Peyer's patch (tissue), 4 donors: ENCODE data around the gene FCRL5. TPM values are rescaled to one million over a fixed set of nuclear protein-coding genes. Genes with fewer than 3 reads are reported as not detected.

Experiments used
- DNase-seq, 3 donors: peaks; one replicate each; pipeline ENCODE4 v3.0.0-alpha.2; 2017 to 2019
- H3K27ac ChIP-seq, 4 donors: fragments of 200-600 bp; sonication (generic); one replicate each; pipeline ENCODE4 v1.5.1; 2016 to 2019
- H3K27me3 ChIP-seq, 2 donors: fragments of 200-600 bp; sonication (generic); one replicate each; pipeline ENCODE4 v1.5.1; 2019
- H3K36me3 ChIP-seq, 3 donors: fragments of 200-600 bp; sonication (generic); one replicate each; pipeline ENCODE4 v1.5.1; 2016 to 2019
- H3K4me1 ChIP-seq, 4 donors: fragments of 200-600 bp; sonication (generic); one replicate each; pipeline ENCODE4 v1.5.1; 2016 to 2019
- H3K4me3 ChIP-seq, 4 donors: fragments of 200-600 bp; sonication (generic); 1 replicate in 3 of 4; 2 replicates in 1 of 4; pipeline ENCODE4 v1.5.1; 2016 to 2019; ENCODE audit warnings: mild to moderate bottlenecking in 1 of 4
- H3K9me3 ChIP-seq, 4 donors: fragments of 200-600 bp; sonication (generic); one replicate each; pipeline ENCODE4 v1.5.1; 2016 to 2019; ENCODE audit warnings: mild to moderate bottlenecking in 1 of 4
- POLR2A ChIP-seq, 2 donors: fragments of 450-650 bp; IDR thresholded peaks; one replicate each; pipeline ENCODE4 v1.5.1; 2017; ENCODE audit warnings: antibody characterized with exemption in 2 of 2, mild to moderate bottlenecking in 2 of 2, moderate library complexity in 2 of 2
- total RNA-seq, 4 donors: library from RNA; depleted of rRNA; stranded (reverse); fragments of >200 nt; gene quantifications; one replicate each; pipeline ENCODE4 v1.1.0, GENCODE V29; 2016
- TF ChIP-seq, protein P1 (sequence below), 6 experiments: fragments of 450-650 bp in 4 of 6; fragments of 200-600 bp in 2 of 6; sonication (generic) in 1 of 6; IDR thresholded peaks; one replicate each; pipeline ENCODE4 v1.5.1; 2017 to 2019; ENCODE audit warnings: antibody characterized with exemption in 6 of 6, mild to moderate bottlenecking in 3 of 6, moderate library complexity in 1 of 6

Gene FCRL5
- total RNA-seq, 4 donors from 2014 or later, result 0.53 to 19.0 (median 3.8) TPM

DNA sequence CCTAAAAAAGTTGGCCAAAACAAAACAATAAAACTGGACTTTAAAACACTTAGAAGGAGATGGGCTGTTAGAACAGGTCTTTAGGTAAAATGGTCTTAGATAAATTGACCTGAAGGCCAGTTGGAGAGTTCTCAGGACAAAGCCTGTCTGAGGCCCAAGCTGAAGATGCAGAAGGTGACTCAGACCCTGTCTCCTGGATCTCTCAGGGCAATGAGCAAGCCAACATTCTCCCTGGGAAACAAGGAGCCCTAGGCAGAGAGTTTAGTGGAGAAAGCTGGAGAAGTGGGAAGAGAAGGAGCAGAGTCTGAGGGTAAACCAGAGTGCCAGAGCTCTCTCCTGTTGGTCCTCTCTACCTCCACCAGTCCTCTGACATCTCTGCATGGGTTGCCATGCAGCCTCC is 70.1 kb downstream of the FCRL5 start:
- Histone ChIP-seq H3K27me3 (no peaks in the 10 kb centered on the region), H3K9me3 (peaks cover 0 to 7% (median 0%) of the 10 kb centered on the region in 4 donors), H3K4me1 (no peaks in the 10 kb centered on the region), H3K4me3 (no peak overlapping the region), H3K36me3 (no peaks in the 10 kb centered on the region), H3K27ac (no peak overlapping the region)
- no peak for TF ChIP-seq POLR2A (IDR thresholded peaks at IDR 0.05)
- TF ChIP-seq, protein P1, sequence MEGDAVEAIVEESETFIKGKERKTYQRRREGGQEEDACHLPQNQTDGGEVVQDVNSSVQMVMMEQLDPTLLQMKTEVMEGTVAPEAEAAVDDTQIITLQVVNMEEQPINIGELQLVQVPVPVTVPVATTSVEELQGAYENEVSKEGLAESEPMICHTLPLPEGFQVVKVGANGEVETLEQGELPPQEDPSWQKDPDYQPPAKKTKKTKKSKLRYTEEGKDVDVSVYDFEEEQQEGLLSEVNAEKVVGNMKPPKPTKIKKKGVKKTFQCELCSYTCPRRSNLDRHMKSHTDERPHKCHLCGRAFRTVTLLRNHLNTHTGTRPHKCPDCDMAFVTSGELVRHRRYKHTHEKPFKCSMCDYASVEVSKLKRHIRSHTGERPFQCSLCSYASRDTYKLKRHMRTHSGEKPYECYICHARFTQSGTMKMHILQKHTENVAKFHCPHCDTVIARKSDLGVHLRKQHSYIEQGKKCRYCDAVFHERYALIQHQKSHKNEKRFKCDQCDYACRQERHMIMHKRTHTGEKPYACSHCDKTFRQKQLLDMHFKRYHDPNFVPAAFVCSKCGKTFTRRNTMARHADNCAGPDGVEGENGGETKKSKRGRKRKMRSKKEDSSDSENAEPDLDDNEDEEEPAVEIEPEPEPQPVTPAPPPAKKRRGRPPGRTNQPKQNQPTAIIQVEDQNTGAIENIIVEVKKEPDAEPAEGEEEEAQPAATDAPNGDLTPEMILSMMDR (IDR thresholded peaks at IDR 0.05), result no peak
- no peak for DNase-seq

DNA sequence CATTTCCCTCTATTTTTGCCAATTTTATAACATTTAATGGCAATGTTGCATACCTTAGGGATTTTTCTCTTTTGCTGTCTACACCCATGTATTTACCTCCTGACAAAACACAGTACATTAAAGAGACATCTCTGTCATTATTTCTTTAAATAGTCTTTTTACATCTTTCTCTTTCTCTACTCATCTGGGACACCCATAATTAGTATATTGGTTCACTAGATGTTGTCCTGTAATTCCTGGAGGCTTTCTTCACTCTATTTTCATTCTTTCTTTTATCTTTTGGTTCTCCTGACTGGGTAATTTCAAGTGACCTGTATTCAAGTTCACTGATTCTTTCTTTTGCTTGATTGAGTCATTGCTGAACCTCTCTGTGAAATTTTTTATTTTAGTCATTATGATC is 74.3 kb downstream of the FCRL5 start:
- no peaks in the 10 kb centered on the region for H3K27me3 ChIP-seq
- TF ChIP-seq POLR2A (IDR thresholded peaks at IDR 0.05), result no peak
- TF ChIP-seq, protein P1 (IDR thresholded peaks at IDR 0.05), result no peak
- no peak overlapping the region for H3K4me3 ChIP-seq

DNA sequence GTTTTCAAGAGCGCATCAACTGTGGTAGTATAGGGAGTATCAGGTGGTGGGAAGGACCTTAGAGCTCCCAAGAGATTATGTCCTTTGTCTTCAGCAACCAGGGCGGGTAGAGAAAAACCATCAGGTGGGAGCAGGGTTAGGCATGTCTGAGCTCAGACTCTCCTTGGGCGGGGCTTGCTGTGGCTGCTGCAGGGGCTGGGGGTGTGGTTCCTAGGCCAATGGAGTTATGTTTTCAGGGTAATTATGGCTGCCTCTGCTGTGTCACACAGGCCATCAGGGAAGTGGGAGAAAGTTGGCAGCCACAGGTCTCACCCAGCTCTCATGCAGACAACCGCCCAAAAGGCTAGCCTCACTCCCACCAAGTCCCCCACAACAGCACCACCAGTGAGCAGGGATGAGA is 74.9 kb downstream of the FCRL5 start:
- no peaks in the 10 kb centered on the region for H3K36me3 ChIP-seq

More for the DNA sequence above, 74.3 kb downstream of the FCRL5 start:
- H3K36me3 ChIP-seq, result no peaks in the 10 kb centered on the region
- no peaks in the 10 kb centered on the region for H3K4me1 ChIP-seq
- DNase-seq, result no peak
- peaks cover 0 to 10% (median 0%) of the 10 kb centered on the region in 4 donors for H3K9me3 ChIP-seq
- H3K27ac ChIP-seq, result no peak overlapping the region

DNA sequence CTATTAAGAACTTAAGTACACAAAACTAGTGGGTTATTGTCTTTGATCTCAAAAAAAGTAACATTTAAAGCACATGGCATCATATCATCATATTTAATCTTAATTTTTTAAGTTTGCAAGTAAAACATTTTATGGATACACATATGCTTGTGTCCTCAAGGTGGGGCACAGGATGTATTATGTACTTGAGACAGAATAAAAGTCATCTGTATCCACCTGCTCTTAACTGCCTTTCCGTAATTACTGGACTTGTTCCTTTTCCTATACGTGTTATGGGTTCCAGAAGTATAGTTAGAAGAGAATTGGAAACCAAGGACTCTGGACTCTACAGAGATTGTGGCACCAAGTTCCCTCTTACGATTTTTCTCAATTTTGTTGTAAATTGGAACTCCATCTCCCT is 79.4 kb downstream of the FCRL5 start:
- peaks cover 0 to 10% (median 0%) of the 10 kb centered on the region in 4 donors for H3K9me3 ChIP-seq
- DNase-seq, result no peak
- H3K4me1 ChIP-seq, result no peaks in the 10 kb centered on the region
- no peaks in the 10 kb centered on the region for H3K36me3 ChIP-seq
- no peak overlapping the region for H3K4me3 ChIP-seq
- H3K27ac ChIP-seq, result no peak overlapping the region
- no peaks in the 10 kb centered on the region for H3K27me3 ChIP-seq
- TF ChIP-seq POLR2A (IDR thresholded peaks at IDR 0.05), result no peak
- TF ChIP-seq, protein P1 (IDR thresholded peaks at IDR 0.05), result no peak

More for the DNA sequence above, 74.9 kb downstream of the FCRL5 start:
- no peaks in the 10 kb centered on the region for H3K4me1 ChIP-seq
- H3K27ac ChIP-seq, result no peak overlapping the region
- DNase-seq, result no peak
- H3K9me3 ChIP-seq, result peaks cover 0 to 10% (median 0%) of the 10 kb centered on the region in 4 donors
- H3K27me3 ChIP-seq, result no peaks in the 10 kb centered on the region
- H3K4me3 ChIP-seq, result no peak overlapping the region
- TF ChIP-seq, protein P1 (IDR thresholded peaks at IDR 0.05), result no peak

DNA sequence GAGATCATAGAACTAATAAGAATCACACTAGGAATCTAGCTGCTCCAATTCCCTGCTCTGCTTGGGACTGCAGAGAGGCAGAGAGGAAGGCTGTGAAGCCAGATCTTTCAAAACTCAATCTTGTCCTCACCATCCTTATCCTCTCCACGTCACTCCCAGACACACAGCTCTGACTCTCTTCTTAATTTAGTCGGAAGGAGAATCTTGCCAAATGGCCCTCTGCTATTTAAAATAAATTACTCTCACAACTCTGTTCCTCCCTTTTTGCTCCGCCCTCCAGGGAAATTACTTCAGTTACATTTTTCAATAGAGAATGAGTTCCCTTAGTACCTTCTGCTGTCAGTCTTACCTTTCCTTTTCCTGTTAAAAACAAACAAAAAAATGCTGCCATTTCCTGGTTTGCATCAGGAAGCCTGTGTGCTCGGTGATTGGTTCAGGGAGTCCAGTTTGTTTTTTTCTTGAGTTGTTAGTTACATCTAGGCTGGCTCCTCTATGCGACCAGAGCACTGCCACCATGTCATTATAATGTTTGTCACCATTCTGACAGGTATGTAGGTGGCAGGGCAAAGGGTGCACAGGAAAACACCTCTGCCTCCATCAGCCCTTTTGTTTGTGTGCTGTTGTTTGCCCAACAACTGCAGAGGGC is 80.1 kb downstream of the FCRL5 start:
- Histone ChIP-seq H3K27ac (no peak overlapping the region), H3K27me3 (no peaks in the 10 kb centered on the region), H3K4me1 (no peaks in the 10 kb centered on the region), H3K4me3 (no peak overlapping the region), H3K9me3 (peaks cover 0 to 3% (median 0%) of the 10 kb centered on the region in 4 donors), H3K36me3 (no peaks in the 10 kb centered on the region)
- TF ChIP-seq POLR2A (IDR thresholded peaks at IDR 0.05), result no peak
- TF ChIP-seq, protein P1 (IDR thresholded peaks at IDR 0.05), result no peak
- DNase-seq, result no peak
